ENCODE measurements around the gene NKAP. TPM values are rescaled to one million over a fixed set of nuclear protein-coding genes. Genes with fewer than 3 reads are reported as not detected.
A peak's percentile ranks its signal among the peaks of the same experiment; 100 is the strongest.

Gene NKAP
- total and polyA plus RNA-seq, 2 of the 13 experiments (the other 11 are each of a cell fraction or from before 2014, with no cell fraction given): 3.6 to 6.1 TPM

DNA sequence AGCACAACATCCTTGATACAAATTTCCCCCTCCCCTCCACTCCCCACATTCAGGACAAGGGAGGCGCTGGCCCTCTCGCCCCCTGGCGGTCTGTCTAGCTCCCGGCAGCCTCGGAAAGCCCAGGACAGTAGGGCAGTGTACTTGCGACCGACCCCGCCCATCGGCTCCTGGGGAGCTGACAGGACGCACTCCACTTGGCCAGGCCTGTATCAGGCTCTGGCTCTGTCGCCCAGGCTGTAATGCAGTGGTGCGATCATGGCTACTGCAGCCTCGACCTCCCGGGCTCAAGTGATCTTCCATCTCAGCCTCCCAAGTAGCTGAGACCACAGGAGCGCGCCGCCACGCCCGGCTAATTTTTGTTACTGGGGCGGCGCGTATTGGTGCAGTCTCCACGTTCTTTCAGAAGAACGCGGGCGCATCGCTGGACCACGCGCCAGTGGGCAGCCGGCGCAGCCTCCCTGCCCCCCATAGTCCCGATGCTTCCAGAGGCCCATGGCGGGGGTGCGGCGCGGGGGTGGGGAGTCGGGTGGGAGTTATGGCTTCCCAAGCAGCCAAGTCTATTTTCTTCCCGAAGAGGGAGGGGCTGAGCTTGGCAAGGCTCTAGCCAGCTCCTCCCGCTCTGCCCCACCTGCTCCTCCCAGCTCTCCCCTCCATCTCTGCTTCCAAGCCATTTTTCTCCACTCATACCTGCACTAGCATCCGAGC is 55.7 kb downstream of the NKAP start:
- H3K4me2 ChIP-seq (ENCODE audit: low read depth, low read length): peak overlapping the region; percentile 32; the same call in 1 of the 2 replicates
- intact Hi-C loops (cut with micrococcal nuclease; ENCODE audit: unreplicated experiment): loop anchor here (2.0 to 5.0 kb wide), 2 partner anchors 47 to 364 kb away; partner anchors contain the start of gene ZBTB33
- ATAC-seq (peak; percentile 79), FAIRE-seq (peak; percentile 30), DNase-seq (ENCODE audit: low spot score) (peak; percentile 54)
- no TSS peak for BruUV-seq (replicated peaks)
- in situ Hi-C loops (cut with HindIII; ENCODE audit: extremely low pct_ligation_motif_present, low pct_unique_long_range_greater_than_20kb): no loop called here
- CTCF ChIA-PET (ENCODE audit: low intra/inter-chr PET ratio, low total read pairs): no interaction called here
- H3K36me3 ChIP-seq (replicated peaks in 1 of 2; ENCODE audit: control insufficient read depth in 1 of 2, insufficient read depth in 2 of 2, low read length in 2 of 2): no peaks in the 10 kb centered on the region
- H3K27ac ChIP-seq (ENCODE audit: extremely low read length, insufficient read depth, low read length): no peak overlapping the region
- no peaks in the 10 kb centered on the region for H4K20me1 ChIP-seq (ENCODE audit: insufficient read depth, low read length)
- H3K4me3 ChIP-seq (replicated peaks in 1 of 3; ENCODE audit: insufficient read depth in 1 of 3, low read depth in 2 of 3, low read length in 3 of 3): no peak overlapping the region
- no peaks in the 10 kb centered on the region; a peak in 1 of 5 replicates for H3K27me3 ChIP-seq (ENCODE audit: control insufficient read depth in 1 of 2, insufficient read depth in 2 of 2, low read length in 2 of 2)
- H2AFZ ChIP-seq (ENCODE audit: low read length): no peak overlapping the region
- H3K9ac ChIP-seq (ENCODE audit: insufficient read depth, low read depth, low read length): no peak overlapping the region
- peaks cover 6% of the 10 kb centered on the region for H3K79me2 ChIP-seq (ENCODE audit: insufficient read depth, low read length)
- no peaks in the 10 kb centered on the region for H3K4me1 ChIP-seq (ENCODE audit: insufficient read depth, low read length)
- WGBS (ENCODE audit: low lambda C conversion rate): 83% methylated on average over 6 of the region's 40 CpGs
- POLR2A ChIA-PET: interaction anchor here (0.6 to 1.4 kb wide), 2 partner anchors 96 to 194 kb away, joined by 3 to 4 read pairs; partner anchors contain the start of gene RPL39
- no peaks in the 10 kb centered on the region for H3K9me3 ChIP-seq (ENCODE audit: low read length)
- TF ChIP-seq SRSF4 (IDR thresholded peaks at IDR 0.05; ENCODE audit: low read depth, low read length, poor library complexity, severe bottlenecking) (no peak), STAG1 (CRISPR knock-in tag; IDR thresholded peaks at IDR 0.05) (peak; percentile 32), SP5 (CRISPR knock-in tag; IDR thresholded peaks at IDR 0.05; ENCODE audit: borderline replicate concordance, low read depth) (peak; percentile 38; the same call in 1 of the 2 replicates), HIVEP1 (CRISPR knock-in tag; IDR thresholded peaks at IDR 0.05) (no peak), ZNF235 (CRISPR knock-in tag; IDR thresholded peaks at IDR 0.05; ENCODE audit: borderline replicate concordance) (no peak), ZNF207 (IDR thresholded peaks at IDR 0.05; ENCODE audit: borderline replicate concordance) (no peak), SMAD3 (CRISPR knock-in tag; IDR thresholded peaks at IDR 0.05) (no peak), NR2F6 (IDR thresholded peaks at IDR 0.05) (no peak), NR2F6 (CRISPR knock-in tag; IDR thresholded peaks at IDR 0.05) (no peak), ZNF766 (CRISPR knock-in tag; IDR thresholded peaks at IDR 0.05; ENCODE audit: borderline replicate concordance) (no peak), ZMYM4 (CRISPR knock-in tag; IDR thresholded peaks at IDR 0.05) (0 out of 2 replicates have a peak, but pooled peaks have one; percentile 35), SALL1 (CRISPR knock-in tag; IDR thresholded peaks at IDR 0.05) (peak; percentile 28; the same call in 1 of the 2 replicates), CENPX (CRISPR knock-in tag; IDR thresholded peaks at IDR 0.05) (no peak), KDM6A (CRISPR knock-in tag; IDR thresholded peaks at IDR 0.05; ENCODE audit: low read depth) (no peak)
- TF ChIP-seq, protein P1, sequence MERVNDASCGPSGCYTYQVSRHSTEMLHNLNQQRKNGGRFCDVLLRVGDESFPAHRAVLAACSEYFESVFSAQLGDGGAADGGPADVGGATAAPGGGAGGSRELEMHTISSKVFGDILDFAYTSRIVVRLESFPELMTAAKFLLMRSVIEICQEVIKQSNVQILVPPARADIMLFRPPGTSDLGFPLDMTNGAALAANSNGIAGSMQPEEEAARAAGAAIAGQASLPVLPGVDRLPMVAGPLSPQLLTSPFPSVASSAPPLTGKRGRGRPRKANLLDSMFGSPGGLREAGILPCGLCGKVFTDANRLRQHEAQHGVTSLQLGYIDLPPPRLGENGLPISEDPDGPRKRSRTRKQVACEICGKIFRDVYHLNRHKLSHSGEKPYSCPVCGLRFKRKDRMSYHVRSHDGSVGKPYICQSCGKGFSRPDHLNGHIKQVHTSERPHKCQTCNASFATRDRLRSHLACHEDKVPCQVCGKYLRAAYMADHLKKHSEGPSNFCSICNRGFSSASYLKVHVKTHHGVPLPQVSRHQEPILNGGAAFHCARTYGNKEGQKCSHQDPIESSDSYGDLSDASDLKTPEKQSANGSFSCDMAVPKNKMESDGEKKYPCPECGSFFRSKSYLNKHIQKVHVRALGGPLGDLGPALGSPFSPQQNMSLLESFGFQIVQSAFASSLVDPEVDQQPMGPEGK (CRISPR knock-in tag; IDR thresholded peaks at IDR 0.05): peak; percentile 56; the same call in 1 of the 2 replicates
- TF ChIP-seq, protein P2, sequence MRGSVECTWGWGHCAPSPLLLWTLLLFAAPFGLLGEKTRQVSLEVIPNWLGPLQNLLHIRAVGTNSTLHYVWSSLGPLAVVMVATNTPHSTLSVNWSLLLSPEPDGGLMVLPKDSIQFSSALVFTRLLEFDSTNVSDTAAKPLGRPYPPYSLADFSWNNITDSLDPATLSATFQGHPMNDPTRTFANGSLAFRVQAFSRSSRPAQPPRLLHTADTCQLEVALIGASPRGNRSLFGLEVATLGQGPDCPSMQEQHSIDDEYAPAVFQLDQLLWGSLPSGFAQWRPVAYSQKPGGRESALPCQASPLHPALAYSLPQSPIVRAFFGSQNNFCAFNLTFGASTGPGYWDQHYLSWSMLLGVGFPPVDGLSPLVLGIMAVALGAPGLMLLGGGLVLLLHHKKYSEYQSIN (CRISPR knock-in tag; IDR thresholded peaks at IDR 0.05; ENCODE audit: borderline replicate concordance): no peak
- TF ChIP-seq, protein P3, sequence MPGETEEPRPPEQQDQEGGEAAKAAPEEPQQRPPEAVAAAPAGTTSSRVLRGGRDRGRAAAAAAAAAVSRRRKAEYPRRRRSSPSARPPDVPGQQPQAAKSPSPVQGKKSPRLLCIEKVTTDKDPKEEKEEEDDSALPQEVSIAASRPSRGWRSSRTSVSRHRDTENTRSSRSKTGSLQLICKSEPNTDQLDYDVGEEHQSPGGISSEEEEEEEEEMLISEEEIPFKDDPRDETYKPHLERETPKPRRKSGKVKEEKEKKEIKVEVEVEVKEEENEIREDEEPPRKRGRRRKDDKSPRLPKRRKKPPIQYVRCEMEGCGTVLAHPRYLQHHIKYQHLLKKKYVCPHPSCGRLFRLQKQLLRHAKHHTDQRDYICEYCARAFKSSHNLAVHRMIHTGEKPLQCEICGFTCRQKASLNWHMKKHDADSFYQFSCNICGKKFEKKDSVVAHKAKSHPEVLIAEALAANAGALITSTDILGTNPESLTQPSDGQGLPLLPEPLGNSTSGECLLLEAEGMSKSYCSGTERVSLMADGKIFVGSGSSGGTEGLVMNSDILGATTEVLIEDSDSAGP (CRISPR knock-in tag; IDR thresholded peaks at IDR 0.05; ENCODE audit: borderline replicate concordance): 0 out of 2 replicates have a peak, but pooled peaks have one; percentile 7
- TF ChIP-seq, protein P4, sequence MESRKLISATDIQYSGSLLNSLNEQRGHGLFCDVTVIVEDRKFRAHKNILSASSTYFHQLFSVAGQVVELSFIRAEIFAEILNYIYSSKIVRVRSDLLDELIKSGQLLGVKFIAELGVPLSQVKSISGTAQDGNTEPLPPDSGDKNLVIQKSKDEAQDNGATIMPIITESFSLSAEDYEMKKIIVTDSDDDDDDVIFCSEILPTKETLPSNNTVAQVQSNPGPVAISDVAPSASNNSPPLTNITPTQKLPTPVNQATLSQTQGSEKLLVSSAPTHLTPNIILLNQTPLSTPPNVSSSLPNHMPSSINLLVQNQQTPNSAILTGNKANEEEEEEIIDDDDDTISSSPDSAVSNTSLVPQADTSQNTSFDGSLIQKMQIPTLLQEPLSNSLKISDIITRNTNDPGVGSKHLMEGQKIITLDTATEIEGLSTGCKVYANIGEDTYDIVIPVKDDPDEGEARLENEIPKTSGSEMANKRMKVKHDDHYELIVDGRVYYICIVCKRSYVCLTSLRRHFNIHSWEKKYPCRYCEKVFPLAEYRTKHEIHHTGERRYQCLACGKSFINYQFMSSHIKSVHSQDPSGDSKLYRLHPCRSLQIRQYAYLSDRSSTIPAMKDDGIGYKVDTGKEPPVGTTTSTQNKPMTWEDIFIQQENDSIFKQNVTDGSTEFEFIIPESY (CRISPR knock-in tag; IDR thresholded peaks at IDR 0.05): peak; percentile 85

All from HepG2 (cell line).